Kidney epithelial cell (primary cell): ENCODE results near the gene HS6ST1. TPM values are rescaled to one million over a fixed set of nuclear protein-coding genes. Genes with fewer than 3 reads are reported as not detected.

Source experiments
- DNase-seq: peaks from one replicate; pipeline ENCODE4 v3.0.0-alpha.2; 2010; ENCODE audit warnings: low read depth
- H3K27me3 ChIP-seq: 2 replicates; pipeline ENCODE4 v1.6.0; 2011; ENCODE audit warnings: low read length; ENCODE audit not compliant: control insufficient read depth, insufficient read depth
- H3K36me3 ChIP-seq: 2 replicates; pipeline ENCODE4 v1.5.1; 2011; ENCODE audit warnings: low read length; ENCODE audit not compliant: control insufficient read depth, insufficient read depth
- H3K4me3 ChIP-seq: 2 replicates; pipeline ENCODE4 v1.5.1; 2011; ENCODE audit warnings: low read depth, mild to moderate bottlenecking, control low read depth, low read length
- CTCF ChIP-seq: IDR thresholded peaks from 2 replicates; pipeline ENCODE4 v1.5.1; 2011; ENCODE audit warnings: mild to moderate bottlenecking, moderate library complexity, low read length, control low read depth, inconsistent platforms; ENCODE audit not compliant: insufficient read depth, poor library complexity, severe bottlenecking
- total RNA-seq: library from RNA; depleted of rRNA; stranded (reverse); fragments of >200 nt; gene quantifications from 2 replicates; pipeline ENCODE4 v1.2.3, GENCODE V29; 2015

Gene HS6ST1
- total RNA-seq, 1 donor from 2014 or later: 34.4 TPM

- Histone ChIP-seq H3K27me3 (no peaks in the 10 kb centered on the region), H3K36me3 (no peaks in the 10 kb centered on the region), H3K4me3 (no peak overlapping the region)
- no peak for DNase-seq
- no peak for TF ChIP-seq CTCF
Observed at GRCh38 chr2:128310094-128310716, 8.5 kb downstream of the HS6ST1 start.

GRCh38 chr2:128309280-128310093 is 9.2 kb downstream of the HS6ST1 start:
- Histone ChIP-seq H3K27me3 (no peaks in the 10 kb centered on the region), H3K36me3 (no peaks in the 10 kb centered on the region), H3K4me3 (no peak overlapping the region)
- no peak for DNase-seq
- no peak for TF ChIP-seq CTCF

- no peaks in the 10 kb centered on the region for H3K27me3 ChIP-seq
- TF ChIP-seq CTCF: no peak
- no peaks in the 10 kb centered on the region for H3K36me3 ChIP-seq
- DNase-seq: no peak
- H3K4me3 ChIP-seq: no peak overlapping the region
Observed at GRCh38 chr2:128308889-128309279, 9.8 kb downstream of the HS6ST1 start.

GRCh38 chr2:128308284-128308731 is 10.4 kb downstream of the HS6ST1 start:
- no peak for DNase-seq
- Histone ChIP-seq H3K36me3 (no peaks in the 10 kb centered on the region), H3K27me3 (no peaks in the 10 kb centered on the region), H3K4me3 (no peak overlapping the region)
- no peak for TF ChIP-seq CTCF

- no peaks in the 10 kb centered on the region for H3K27me3 ChIP-seq
- no peaks in the 10 kb centered on the region for H3K36me3 ChIP-seq
- DNase-seq: no peak
- no peak for TF ChIP-seq CTCF
- H3K4me3 ChIP-seq: no peak overlapping the region
Observed at GRCh38 chr2:128307595-128307994, 11.1 kb downstream of the HS6ST1 start.
